Suppressor macrophage treated with lipopolysaccharide for 4 hours (primary cell): ENCODE results near the gene UCKL1.
"Not testable (repeated sequence)": the region's sequence is repeated elsewhere in the genome, so short reads cannot be mapped to it uniquely, and the experiment has no call there.

ENCODE experiments used
- DNase-seq: peaks from one replicate; pipeline ENCODE4 v3.0.0-alpha.2; 2020

Gene UCKL1

GRCh38 chr20:63955827-63956663, at the start of gene UCKL1:
UCKL1 (minus strand) TSS chr20:63956416; CDS start chr20:63956372, 44 bp downstream.
- DNase-seq: peak; percentile 92

GRCh38 chr20:64005394-64005793, 49.2 kb upstream of the UCKL1 start:
- no peak for DNase-seq

- DNase-seq: no peak
Measured at GRCh38 chr20:64003960-64004725, 47.9 kb upstream of the UCKL1 start.

- DNase-seq: no peak
Measured at GRCh38 chr20:64001607-64002011, 45.4 kb upstream of the UCKL1 start.

GRCh38 chr20:64000906-64001305, 44.7 kb upstream of the UCKL1 start:
- no peak for DNase-seq

GRCh38 chr20:63982937-63983336, 26.7 kb upstream of the UCKL1 start:
- DNase-seq: no peak

GRCh38 chr20:63980806-63981728, 24.9 kb upstream of the UCKL1 start, which contains the start of gene PRPF6:
PRPF6 (plus strand) TSS chr20:63981132; CDS start chr20:63981246, 114 bp downstream.
- DNase-seq: peak; percentile 99

- peak; percentile 33 for DNase-seq
Measured at GRCh38 chr20:63980317-63980805, 24.1 kb upstream of the UCKL1 start.

GRCh38 chr20:63979557-63980316, 23.5 kb upstream of the UCKL1 start, which contains the start of gene SAMD10:
SAMD10 (minus strand) TSS chr20:63979642; CDS start chr20:63979467, 175 bp downstream.
- DNase-seq: peak; percentile 93

- no peak for DNase-seq
Measured at GRCh38 chr20:63979229-63979556, 23.0 kb upstream of the UCKL1 start.

GRCh38 chr20:63978319-63979228, 22.4 kb upstream of the UCKL1 start:
- peak; percentile 33 for DNase-seq

- peak; percentile 55 for DNase-seq
Measured at GRCh38 chr20:63977739-63978276, 21.6 kb upstream of the UCKL1 start.

- DNase-seq: no peak
Measured at GRCh38 chr20:63976980-63977738, 20.9 kb upstream of the UCKL1 start.

- DNase-seq: not testable (repeated sequence)
Measured at GRCh38 chr20:63976511-63976910, 20.3 kb upstream of the UCKL1 start.

- no peak for DNase-seq
Measured at GRCh38 chr20:63974402-63975200, 18.4 kb upstream of the UCKL1 start.

GRCh38 chr20:63973636-63974401, 17.6 kb upstream of the UCKL1 start:
- peak; percentile 94 for DNase-seq

GRCh38 chr20:63973160-63973479, 16.9 kb upstream of the UCKL1 start:
- no peak for DNase-seq
